Endothelial cell (in vitro differentiated cells): ENCODE measurements around the gene PPT2. TPM values are rescaled to one million over a fixed set of nuclear protein-coding genes. Genes with fewer than 3 reads are reported as not detected.
A peak's percentile ranks its signal among the peaks of the same experiment; 100 is the strongest.

Experiments used
- DNase-seq: peaks from one replicate; pipeline ENCODE4 v3.0.0; 2021; ENCODE audit warnings: low spot score
- H3K27ac Mint-ChIP-seq: one replicate; pipeline ENCODE4 v1.8.0; 2021; ENCODE audit warnings: mixed read lengths, inconsistent platforms; ENCODE audit not compliant: unreplicated experiment
- H3K27me3 Mint-ChIP-seq: one replicate; pipeline ENCODE4 v1.8.0; 2021; ENCODE audit warnings: mild to moderate bottlenecking, moderate library complexity, mixed read lengths, inconsistent platforms; ENCODE audit not compliant: unreplicated experiment
- H3K36me3 Mint-ChIP-seq: one replicate; pipeline ENCODE4 v1.8.0; 2021; ENCODE audit warnings: mild to moderate bottlenecking, low read depth, mixed read lengths, inconsistent platforms; ENCODE audit not compliant: unreplicated experiment
- H3K4me1 Mint-ChIP-seq: one replicate; pipeline ENCODE4 v1.8.0; 2021; ENCODE audit warnings: mild to moderate bottlenecking, mixed read lengths, inconsistent platforms; ENCODE audit not compliant: unreplicated experiment
- H3K4me3 Mint-ChIP-seq: one replicate; pipeline ENCODE4 v1.8.0; 2021; ENCODE audit warnings: mild to moderate bottlenecking, mixed read lengths, inconsistent platforms; ENCODE audit not compliant: unreplicated experiment
- H3K9me3 Mint-ChIP-seq: one replicate; pipeline ENCODE4 v1.8.0; 2021; ENCODE audit warnings: mixed read lengths, inconsistent platforms; ENCODE audit not compliant: unreplicated experiment
- total RNA-seq: library from RNA; stranded (reverse); fragmentation: NEBNext Ultra II Directional; extraction: Animal tissue kit (Norgen Biotek cat#: 25700); gene quantifications from one replicate; pipeline ENCODE4 v1.2.1, GENCODE V29; 2021; ENCODE audit not compliant: unreplicated experiment
- TF ChIP-seq, protein P1 (sequence below): fragments of 200-600 bp; sonication (generic); IDR thresholded peaks from one replicate; pipeline ENCODE4 v1.5.0; 2021; ENCODE audit warnings: antibody characterized with exemption; ENCODE audit not compliant: unreplicated experiment

The PPT2 gene
- total RNA-seq, 1 donor from 2014 or later, result 44.4 TPM

GRCh38 chr6:32194825-32195651, 41.1 kb downstream of the PPT2 start:
- peak overlapping the region; percentile 86 for H3K27ac Mint-ChIP-seq
- H3K27me3 Mint-ChIP-seq, result peaks cover 11% of the 10 kb centered on the region
- H3K9me3 Mint-ChIP-seq, result no peaks in the 10 kb centered on the region
- TF ChIP-seq, protein P1, sequence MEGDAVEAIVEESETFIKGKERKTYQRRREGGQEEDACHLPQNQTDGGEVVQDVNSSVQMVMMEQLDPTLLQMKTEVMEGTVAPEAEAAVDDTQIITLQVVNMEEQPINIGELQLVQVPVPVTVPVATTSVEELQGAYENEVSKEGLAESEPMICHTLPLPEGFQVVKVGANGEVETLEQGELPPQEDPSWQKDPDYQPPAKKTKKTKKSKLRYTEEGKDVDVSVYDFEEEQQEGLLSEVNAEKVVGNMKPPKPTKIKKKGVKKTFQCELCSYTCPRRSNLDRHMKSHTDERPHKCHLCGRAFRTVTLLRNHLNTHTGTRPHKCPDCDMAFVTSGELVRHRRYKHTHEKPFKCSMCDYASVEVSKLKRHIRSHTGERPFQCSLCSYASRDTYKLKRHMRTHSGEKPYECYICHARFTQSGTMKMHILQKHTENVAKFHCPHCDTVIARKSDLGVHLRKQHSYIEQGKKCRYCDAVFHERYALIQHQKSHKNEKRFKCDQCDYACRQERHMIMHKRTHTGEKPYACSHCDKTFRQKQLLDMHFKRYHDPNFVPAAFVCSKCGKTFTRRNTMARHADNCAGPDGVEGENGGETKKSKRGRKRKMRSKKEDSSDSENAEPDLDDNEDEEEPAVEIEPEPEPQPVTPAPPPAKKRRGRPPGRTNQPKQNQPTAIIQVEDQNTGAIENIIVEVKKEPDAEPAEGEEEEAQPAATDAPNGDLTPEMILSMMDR, result no peak
- peak overlapping the region; percentile 79 for H3K4me3 Mint-ChIP-seq
- H3K36me3 Mint-ChIP-seq, result peaks cover 4% of the 10 kb centered on the region
- peaks cover 56% of the 10 kb centered on the region for H3K4me1 Mint-ChIP-seq
- peak; percentile 31 for DNase-seq

- no peaks in the 10 kb centered on the region for H3K9me3 Mint-ChIP-seq
- peak overlapping the region; percentile 79 for H3K4me3 Mint-ChIP-seq
- peak overlapping the region; percentile 86 for H3K27ac Mint-ChIP-seq
- peaks cover 56% of the 10 kb centered on the region for H3K4me1 Mint-ChIP-seq
- H3K27me3 Mint-ChIP-seq, result peaks cover 11% of the 10 kb centered on the region
- H3K36me3 Mint-ChIP-seq, result peaks cover 8% of the 10 kb centered on the region
- TF ChIP-seq, protein P1, result no peak
- peak; percentile 99 for DNase-seq
Measured at GRCh38 chr6:32195652-32195901, 41.6 kb downstream of the PPT2 start.

DNA sequence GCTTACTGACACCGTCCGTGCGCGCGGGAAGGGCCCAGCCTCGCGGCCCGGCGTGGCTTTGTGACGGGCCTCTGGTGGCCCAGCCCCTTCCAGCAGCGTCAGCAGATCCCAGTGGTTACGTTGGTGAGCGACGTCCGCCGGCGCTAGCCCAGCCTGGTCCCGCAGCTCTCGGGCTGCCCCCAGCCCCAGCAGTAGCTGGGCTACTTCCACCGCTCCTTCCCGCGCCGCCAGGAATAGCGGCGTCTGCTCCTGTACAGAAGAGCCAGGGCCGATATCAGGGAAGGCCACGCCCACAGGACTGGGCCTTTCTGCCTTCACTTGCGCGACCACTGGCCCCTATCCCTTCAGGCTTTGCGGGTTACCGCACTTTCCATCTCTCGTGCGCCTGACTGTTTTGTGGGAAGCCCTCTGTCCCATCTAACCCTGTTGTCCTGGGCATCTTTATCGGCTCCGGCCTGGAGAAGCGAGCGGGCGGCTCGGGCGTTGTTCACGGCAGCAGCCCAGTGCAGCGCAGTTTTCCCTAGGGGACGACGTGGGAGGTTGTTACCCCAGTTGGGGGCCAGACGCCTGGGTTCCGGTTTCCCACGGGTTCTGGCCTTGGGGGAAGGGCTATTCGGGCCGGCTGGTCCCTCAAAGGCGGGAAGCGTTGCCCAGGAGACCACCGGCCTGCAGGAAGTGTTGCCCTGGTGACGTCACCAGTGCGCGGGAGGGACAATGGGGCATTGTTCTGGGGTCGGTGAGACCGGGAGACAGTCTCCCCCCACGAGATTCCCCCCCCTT, 42.2 kb downstream of the PPT2 start:
- TF ChIP-seq, protein P1, result peak; percentile 44
- peaks cover 54% of the 10 kb centered on the region for H3K4me1 Mint-ChIP-seq
- DNase-seq, result peak; percentile 90
- no peaks in the 10 kb centered on the region for H3K9me3 Mint-ChIP-seq
- peak overlapping the region; percentile 100 for H3K27ac Mint-ChIP-seq
- peaks cover 8% of the 10 kb centered on the region for H3K36me3 Mint-ChIP-seq
- peak overlapping the region; percentile 92 for H3K4me3 Mint-ChIP-seq
- peaks cover 11% of the 10 kb centered on the region for H3K27me3 Mint-ChIP-seq

DNA sequence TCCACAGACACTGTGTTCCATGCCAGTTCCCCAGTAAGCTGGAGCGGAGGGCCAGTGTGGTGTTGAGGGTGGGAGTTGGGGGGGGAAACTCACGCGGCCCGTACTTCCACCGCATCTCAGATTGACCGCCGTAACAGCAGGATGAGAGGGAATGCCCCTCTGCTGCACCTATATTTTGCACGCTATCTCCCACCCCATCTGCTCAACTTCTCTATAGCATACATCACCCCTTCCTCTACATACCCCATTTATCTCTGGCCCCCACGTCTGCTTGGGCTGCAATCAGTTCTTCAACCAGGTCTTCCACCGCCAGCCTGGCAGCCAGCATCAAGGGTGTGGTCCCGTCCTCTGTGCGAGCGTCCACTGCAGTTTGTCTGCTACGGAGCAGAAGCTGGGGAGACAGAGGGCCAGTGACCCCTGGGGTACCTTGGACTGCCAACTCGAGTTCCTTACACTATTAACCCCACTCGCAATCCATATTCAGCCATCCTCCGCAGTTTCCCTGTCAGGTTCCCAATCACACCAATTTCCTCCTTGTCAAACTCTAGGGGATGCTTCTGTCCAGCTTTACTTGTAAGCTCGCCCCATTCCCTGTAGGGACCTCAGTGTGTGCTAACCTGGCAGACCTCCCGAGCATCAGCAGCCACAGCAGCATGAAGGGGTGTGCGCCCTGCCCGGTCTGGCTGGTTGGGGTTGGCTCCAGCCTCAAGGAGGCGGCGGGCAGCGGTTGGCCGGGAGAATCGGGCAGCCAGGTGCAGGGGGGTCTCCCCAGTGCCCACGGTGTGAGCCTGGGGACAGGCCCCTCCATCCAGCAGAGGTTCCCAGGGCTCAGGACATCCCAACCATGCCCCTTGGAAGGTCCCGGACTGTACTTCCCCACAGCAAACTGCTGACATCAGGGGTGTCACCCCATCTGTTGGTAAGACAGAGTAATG, 43.0 kb downstream of the PPT2 start:
- Mint-ChIP-seq H3K4me3 (peak overlapping the region; percentile 52), H3K9me3 (no peaks in the 10 kb centered on the region), H3K36me3 (peaks cover 8% of the 10 kb centered on the region), H3K27ac (peak overlapping the region; percentile 100), H3K27me3 (peaks cover 7% of the 10 kb centered on the region), H3K4me1 (peaks cover 45% of the 10 kb centered on the region)
- TF ChIP-seq, protein P1, result no peak
- no peak for DNase-seq
